ENCODE data around the gene RASD1.
A peak's percentile ranks its signal among the peaks of the same experiment; 100 is the strongest.
"Not testable (repeated sequence)": the region's sequence is repeated elsewhere in the genome, so short reads cannot be mapped to it uniquely, and the experiment has no call there.

RASD1 gene

DNA sequence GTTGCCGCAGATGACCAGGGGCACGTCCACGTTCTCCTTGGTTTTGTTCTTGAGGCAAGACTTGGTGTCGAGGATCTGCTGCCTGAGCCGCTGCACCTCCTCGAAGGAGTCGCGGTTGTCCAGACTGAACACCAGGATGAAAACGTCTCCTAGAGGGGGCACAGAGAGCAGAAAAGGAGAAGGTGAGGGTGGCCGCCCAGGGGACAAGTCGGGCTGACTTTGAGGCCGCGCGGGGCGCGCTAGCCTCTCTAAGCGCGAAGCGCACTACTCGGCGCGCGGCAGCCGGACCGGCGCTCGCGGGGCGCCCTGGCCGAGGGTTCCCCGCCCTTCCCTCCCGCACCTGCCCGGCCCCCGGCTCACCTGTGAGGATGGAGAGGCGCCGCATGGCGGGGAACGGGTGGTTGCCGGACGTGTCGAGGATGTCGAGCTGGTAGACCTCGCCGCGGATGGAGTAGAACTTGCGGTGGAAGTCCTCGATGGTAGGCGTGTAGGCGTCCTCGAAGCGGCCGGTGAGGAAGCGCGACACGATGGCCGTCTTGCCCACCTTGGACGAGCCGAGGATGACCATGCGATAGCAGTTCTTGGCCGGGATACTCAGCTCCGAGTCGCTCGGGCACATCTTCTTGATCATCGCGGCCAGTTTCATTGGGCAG lies 533 bp downstream of the RASD1 start:
- peak; percentile 37 to 79 (median 72) for DNase-seq

DNA sequence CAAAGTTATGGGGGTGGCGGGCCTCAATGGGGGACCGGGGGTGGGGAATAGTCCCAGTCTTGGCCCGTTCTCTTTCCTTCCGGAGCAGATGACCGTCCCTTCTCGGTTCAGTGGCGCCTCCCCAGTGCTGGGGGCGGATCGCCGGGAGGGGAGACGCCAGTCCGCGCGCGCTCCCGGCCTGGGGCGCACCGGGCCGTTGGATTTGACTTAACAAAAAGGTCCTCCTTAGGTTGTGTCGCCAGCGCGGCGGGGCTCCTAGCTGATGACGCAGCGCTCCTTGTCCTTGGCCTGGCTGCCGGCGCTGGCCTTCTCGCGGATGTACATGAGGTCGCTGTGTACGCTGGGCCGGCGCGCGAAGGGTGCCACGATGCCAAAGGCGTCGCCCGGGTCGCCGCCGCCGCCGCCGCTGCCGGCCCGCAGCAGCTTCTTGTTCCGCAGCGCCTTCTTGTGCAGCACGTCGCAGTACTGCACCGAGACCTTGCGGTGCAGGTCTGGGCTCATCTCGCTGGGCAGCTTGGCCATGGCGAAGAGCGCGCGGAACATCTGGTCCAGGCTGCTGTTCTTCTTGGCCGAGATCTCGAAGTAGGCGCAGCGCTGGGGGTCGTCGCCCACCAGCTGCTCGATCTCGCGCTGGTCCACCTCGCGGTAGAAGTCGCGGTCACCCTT lies 1.2 kb downstream of the RASD1 start:
- peak; percentile 37 to 73 (median 67) for DNase-seq

DNA sequence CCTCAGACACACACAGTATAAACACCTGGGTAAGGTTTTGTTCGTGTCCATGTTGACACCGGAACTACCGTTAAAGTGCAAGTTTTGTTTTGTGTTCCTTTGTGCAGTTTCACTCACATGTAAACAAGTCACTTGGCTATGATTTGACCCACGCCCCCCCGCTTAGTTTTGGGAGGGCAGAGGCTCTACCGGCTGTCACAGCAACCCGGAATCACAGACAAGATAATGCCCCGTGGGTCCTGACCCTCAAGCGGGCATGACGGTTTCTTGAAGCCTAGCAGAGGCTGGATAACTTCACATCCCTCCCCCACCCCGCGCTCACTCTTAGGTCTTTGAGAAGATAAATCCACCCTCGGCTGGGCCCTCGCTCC lies 1.7 kb downstream of the RASD1 start:
- peak in 2 of 3 experiments; percentile 47 to 55 for DNase-seq

- DNase-seq: peak in 1 of 3 experiments; percentile 54
Measured at GRCh38 chr17:17493986-17494466, 2.2 kb downstream of the RASD1 start.

- peak in 2 of 3 experiments; percentile 21 to 61 for DNase-seq
Measured at GRCh38 chr17:17493249-17493985, 2.8 kb downstream of the RASD1 start.

DNA sequence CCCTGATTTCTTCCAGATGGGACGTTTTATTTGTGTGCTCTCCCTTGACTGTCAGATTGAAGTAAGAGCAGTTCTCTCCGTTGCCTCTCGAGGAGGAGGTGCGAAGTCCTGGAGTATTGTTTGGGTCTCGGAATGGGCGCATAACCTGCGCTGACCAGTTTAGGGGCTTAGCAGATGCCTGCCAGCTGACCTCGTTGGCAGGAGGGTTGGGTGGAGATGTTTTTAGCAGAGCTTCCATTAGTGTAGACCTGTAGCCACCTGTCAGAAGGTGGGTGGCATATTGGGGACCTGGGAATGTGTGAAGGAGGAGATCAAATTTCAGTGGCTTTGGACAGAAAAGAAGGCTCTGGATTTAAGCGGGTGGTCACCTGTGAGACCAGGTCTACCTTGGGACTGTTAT lies 3.6 kb downstream of the RASD1 start:
- DNase-seq: peak in 1 of 3 experiments; percentile 8

DNA sequence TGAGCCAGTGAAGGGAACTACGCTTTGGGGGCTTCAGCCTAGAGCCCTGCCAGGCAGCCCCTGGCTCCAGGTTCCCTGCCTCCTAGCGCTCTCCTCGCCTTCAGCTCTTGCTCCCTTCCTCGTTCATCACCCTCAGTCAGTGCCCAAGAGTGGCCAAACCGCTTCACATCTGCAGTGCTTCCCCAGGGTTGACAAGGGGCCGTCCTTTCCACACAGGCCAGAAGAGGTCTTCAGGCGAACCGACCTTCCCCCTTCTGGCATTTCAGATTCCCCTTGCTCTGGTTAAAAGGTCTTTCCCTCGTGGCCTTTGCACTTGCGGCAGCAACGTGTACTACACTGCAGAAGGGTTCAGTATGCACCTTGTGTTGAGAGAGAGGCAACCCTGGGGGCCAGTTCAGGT lies 4.1 kb downstream of the RASD1 start:
- no peak for DNase-seq

DNA sequence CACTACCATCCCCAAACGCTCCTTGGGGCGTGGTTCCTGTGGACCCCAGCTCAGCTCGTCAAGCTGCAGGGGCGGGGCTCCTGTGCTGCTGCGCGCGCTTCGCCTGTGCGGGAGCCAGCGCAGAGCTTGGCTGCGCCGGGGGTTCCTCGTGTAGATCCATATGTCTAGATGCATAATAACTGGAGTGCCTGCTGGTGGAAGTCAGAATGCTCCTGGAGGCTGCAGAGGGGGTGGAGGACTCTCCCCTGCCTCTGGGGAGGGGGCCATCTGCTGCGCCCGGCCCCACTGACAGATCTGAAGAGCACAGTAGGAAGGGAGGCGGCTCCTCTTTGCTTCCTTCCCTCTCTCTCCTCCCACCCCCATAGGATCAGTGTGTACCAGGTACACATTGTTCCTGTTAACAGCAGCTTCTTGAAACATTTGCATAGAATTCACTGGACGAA lies 4.6 kb downstream of the RASD1 start:
- no peak for DNase-seq

DNA sequence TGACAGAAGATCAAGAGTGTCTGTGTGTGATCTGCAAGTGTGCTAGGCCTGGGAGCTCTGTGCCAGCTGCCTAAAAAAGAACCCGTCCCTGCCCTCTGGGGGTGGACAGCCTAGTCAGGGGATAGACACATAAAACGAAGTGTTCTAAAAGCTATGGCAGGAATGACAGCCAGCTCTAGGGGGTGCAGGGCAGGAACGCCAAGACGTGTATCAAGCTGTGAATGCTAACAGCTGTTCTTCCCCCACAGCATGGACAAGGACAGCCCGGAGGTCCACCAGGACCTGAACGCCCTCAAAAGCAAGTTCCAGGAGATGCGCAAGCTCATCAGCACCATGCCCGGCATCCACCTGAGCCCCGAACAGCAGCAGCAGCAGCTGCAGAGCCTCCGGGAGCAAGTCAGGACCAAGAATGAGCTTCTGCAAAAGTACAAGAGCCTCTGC lies 5.1 kb downstream of the RASD1 start:
- DNase-seq: no peak

DNA sequence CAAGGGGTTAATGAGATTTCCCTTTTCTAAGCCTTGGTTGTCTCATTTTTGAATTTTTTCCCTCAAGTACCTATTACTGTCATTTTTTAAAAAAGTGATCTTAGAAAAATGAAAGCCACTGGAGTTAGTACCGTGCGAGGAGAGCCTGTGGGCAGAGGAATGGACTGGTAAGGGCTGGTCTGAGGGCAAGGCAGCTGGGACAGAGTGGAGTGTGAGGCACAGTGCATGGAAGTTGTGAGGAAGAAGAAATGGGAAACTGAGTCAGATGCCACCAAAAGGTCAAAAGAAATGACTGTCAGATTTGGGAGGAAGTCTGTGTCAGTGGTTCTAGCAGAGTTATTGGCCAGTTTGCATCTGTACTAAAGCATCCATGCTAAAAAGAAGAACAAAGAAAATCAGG lies 8.2 kb downstream of the RASD1 start:
- DNase-seq: no peak

DNA sequence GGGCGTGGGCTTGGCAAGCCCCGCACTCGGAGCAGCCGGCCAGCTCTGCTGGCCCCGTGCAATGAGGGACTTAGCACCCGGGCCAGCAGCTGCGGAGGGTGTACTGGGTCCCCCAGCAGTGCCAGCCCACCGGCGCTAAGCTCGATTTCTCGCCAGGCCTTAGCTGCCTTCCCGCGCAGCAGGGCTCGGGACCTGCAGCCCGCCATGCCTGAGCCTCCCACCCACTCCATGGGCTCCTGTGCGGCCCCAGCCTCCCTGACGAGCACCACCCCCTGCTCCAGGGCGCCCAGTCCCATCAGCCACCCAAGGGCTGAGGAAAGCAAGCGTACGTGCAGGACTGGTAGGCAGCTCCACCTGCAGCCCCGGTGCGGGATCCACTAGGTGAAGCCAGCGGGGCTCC lies 9.8 kb downstream of the RASD1 start:
- not testable (repeated sequence) for DNase-seq

DNA sequence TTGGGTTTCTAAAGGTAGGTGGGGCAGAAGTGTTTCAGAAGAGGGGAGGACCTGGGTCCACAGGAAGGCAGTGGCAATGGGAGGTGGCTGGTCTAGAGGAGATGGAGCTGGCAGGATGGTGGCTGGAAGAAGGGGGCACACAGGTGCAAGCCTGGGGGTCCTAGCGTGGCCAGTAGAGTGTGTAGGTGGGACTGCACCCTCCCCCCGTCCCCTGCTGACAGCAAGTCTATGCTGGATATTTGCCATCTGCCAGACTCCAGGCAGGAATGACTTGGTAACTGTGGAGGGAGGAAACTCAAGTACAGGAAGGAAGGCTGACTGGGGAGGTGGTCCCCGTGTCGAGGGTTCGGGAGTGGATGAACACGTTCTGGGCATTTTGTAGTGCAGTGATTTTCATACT lies 10.8 kb downstream of the RASD1 start:
- no peak for DNase-seq

- no peak for DNase-seq
Measured at GRCh38 chr17:17484451-17484899, 11.7 kb downstream of the RASD1 start.

DNA sequence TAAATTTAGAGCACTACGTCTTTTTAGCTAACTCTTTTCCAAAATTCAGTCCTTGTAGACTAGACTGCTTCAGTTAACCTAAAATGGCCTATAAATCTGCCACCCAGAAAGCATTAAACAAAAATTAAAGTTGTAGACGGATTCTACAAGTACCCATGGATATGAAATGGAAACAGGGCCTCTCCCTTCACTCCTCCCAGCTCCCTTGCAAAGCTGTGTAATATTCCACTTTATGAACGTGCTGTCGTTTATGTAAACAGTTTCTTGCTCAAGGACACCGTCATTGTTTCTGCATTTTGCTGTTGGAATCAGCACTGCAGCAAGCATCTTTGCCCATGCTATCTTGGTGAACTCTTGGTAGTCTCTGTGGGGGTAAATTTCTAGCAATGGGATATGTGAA lies 14.3 kb downstream of the RASD1 start:
- DNase-seq: no peak

DNA sequence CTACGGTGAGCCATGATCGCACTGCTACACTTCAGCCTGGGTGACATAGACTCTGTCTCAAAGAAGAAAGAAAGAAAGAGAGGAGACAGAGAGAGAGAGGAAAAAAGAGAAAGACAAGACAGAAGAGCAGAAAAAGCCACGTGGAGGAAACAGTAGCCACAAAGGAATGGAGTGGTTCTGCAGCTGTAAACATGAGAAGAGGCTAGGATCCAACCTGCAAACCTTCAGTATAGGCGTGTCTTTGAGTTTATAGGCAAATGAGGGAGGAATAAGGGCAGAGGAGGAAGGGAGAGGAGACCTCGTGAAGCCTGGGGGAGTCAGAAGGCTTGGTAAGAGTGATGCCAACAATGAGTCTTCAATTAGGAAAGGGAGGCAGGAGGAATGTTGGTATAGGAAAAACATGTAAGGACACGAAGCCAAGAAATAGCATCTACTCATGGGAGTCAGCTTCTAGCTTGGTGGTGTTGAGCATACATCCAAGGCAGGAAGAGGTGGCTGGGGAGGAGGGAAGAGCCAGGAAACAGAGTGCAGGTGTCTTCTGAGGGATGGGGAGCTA lies 15.5 kb downstream of the RASD1 start:
- DNase-seq: no peak

- no peak for DNase-seq
Measured at GRCh38 chr17:17479209-17479608, 17.0 kb downstream of the RASD1 start.

- peak; percentile 85 to 90 (median 88) for DNase-seq
Measured at GRCh38 chr17:17476865-17477467, 19.2 kb downstream of the RASD1 start, which contains the start of gene MED9. MED9 (plus strand) TSS chr17:17477000; CDS start chr17:17477042, 42 bp downstream.

DNA sequence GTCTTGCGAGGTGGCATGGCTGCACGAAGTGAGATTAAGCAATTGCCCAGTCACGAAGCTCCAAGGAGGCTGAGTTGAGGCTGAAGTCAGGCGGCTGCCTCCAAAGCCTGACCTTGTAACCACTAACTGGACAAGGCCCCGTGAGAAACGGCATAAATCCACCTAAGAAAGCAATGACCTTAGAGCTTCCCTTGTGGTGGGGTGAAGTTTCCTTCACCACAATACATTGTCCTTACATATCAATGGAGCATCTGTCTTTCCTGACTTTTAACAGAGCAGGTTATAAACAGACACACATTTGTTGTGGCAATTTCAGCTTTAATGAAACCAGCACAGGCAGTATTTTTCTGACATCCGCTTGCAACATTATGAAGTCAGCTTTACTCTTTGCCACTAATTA lies 21.9 kb downstream of the RASD1 start:
- no peak for DNase-seq

DNA sequence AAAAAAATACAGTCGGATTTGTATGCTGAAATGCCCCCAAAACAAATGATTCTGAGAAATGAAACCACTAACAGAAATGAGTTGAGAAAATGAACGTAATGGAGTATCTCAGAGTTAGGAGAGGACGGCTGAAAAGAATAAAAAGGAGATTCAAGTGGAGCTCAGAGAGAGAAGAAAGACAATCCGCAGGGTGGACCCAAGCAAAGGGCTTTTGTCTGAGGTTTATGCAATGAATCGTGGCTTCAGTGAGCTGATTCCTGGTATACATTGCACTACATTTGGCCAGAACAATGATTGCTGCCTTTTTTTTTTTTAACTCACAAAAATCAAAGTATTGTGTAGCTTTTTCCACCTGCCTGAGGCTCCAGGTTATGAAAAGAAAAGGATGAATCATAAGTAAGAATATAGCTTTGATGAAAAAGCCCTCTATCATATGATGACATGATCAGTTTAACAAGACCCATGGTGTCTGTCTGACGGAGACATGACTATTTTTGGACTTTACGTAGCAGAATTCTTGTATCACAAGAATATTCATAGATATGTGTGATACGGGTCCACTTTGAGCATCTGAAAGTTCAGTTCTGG lies 23.8 kb downstream of the RASD1 start:
- DNase-seq: peak in 1 of 3 experiments; percentile 17

GRCh38 chr17:17469996-17470395 lies 26.2 kb downstream of the RASD1 start:
- no peak for DNase-seq

DNA sequence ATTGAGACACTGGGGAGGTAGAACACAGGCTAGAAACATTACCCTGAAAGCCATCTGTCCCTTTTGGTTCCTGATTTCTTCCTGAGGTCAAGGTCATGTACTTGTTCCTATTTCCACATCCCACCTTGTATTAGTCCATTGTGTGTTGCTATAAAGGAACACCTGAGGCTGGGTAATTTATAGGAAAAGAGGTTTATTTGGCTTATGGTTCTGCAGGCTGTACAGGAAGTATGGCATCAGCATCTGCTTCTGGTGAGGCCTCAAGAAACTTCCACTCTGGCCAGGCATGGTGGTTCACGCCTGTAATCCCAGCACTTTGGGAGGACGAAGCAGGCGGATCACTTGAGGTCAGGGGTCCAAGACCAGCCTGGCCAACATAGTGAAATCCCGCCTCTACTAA lies 26.8 kb downstream of the RASD1 start:
- no peak for DNase-seq

Measured in NCI-H1417 (cell line).